Measurements from ENCODE around the gene IRF9. TPM values are rescaled to one million over a fixed set of nuclear protein-coding genes. Genes with fewer than 3 reads are reported as not detected.

IRF9 gene
- total RNA-seq, 1 experiment from 2014 or later, result 27.6 TPM

- H3K4me1 Mint-ChIP-seq, result peaks cover 15% of the 10 kb centered on the region in 2 experiments
- H3K4ac ChIP-seq (ENCODE audit: low read depth, low read length), result no peak within 1 kb of the TSS
- WGBS (ENCODE audit: extremely low coverage, insufficient read length, low lambda C conversion rate), result no CpG with 5 or more reads among the region's 65 CpGs
These were observed 27.4 kb downstream of the IRF9 start, which contains the start of gene IPO4 for GRCh38 chr14:24188251-24189058. Gene IPO4, minus strand, starts transcription at chr14:24188816. Its CDS starts 29 bp downstream, at chr14:24188787.

More at GRCh38 chr14:24188251-24189058, 27.4 kb downstream of the IRF9 start, which contains the start of gene IPO4:
- Histone ChIP-seq H4K8ac (replicated peaks; ENCODE audit: insufficient read length, low read depth, low read length) (no peak within 1 kb of the TSS), H3K18ac (ENCODE audit: insufficient read length, low read depth, low read length) (no peak within 1 kb of the TSS), H3K79me1 (ENCODE audit: insufficient read depth, low read depth, low read length, poor library complexity, severe bottlenecking) (peaks cover 4% of the 10 kb centered on the region), H2BK20ac (ENCODE audit: low read depth, low read length, poor library complexity, severe bottlenecking) (no peak within 1 kb of the TSS), H2BK12ac (ENCODE audit: insufficient read length, low read depth, low read length) (no peak within 1 kb of the TSS), H2BK5ac (ENCODE audit: insufficient read length, low read length) (no peak within 1 kb of the TSS), H3K27me3 (ENCODE audit: insufficient read depth, low read length) (no peaks in the 10 kb centered on the region), H4K20me1 (ENCODE audit: control insufficient read depth, insufficient read depth, insufficient read length) (no peaks in the 10 kb centered on the region), H2BK120ac (ENCODE audit: low read depth, low read length, poor library complexity, severe bottlenecking) (no peak within 1 kb of the TSS), H3K4me2 (ENCODE audit: insufficient read depth, insufficient read length, low read length) (peak within 1 kb of the TSS; percentile 38), H4K5ac (ENCODE audit: insufficient read length, low read depth, low read length) (no peak within 1 kb of the TSS), H2AFZ (ENCODE audit: low read length) (no peak within 1 kb of the TSS), H3K56ac (ENCODE audit: insufficient read length, low read depth, low read length) (no peak within 1 kb of the TSS), H3K79me2 (ENCODE audit: insufficient read depth, low read length) (no peaks in the 10 kb centered on the region), H3K14ac (ENCODE audit: insufficient read depth, low read length) (no peak within 1 kb of the TSS), H3T11ph (ENCODE audit: low read length) (no peak within 1 kb of the TSS), H3K23me2 (ENCODE audit: insufficient read length, low read depth, low read length, poor library complexity, severe bottlenecking) (no peaks in the 10 kb centered on the region), H3K4me1 (ENCODE audit: insufficient read depth, low read length) (no peaks in the 10 kb centered on the region; the same call in 1 of the 2 replicates), H3K9ac (ENCODE audit: extremely low read depth, insufficient read length, low read length) (peak within 1 kb of the TSS; percentile 46), H2AK5ac (ENCODE audit: insufficient read length, low read length) (no peak within 1 kb of the TSS), H3K9me3 (ENCODE audit: control insufficient read depth, low read depth, low read length) (no peaks in the 10 kb centered on the region), H4K91ac (ENCODE audit: insufficient read length, low read depth, low read length) (no peak within 1 kb of the TSS), H2BK15ac (ENCODE audit: low read depth, low read length) (no peak within 1 kb of the TSS), H3K23ac (ENCODE audit: insufficient read length, low read depth, low read length) (no peak within 1 kb of the TSS), H3K27ac (ENCODE audit: insufficient read length, low read depth, low read length) (no peak within 1 kb of the TSS)
- no peaks in the 10 kb centered on the region; the same call in 1 of the 2 replicates for H3K27me3 Mint-ChIP-seq (ENCODE audit: low read depth)
- peak within 1 kb of the TSS; percentile 94 to 95 for H3K4me3 Mint-ChIP-seq
- H3K36me3 Mint-ChIP-seq (ENCODE audit: insufficient read depth in 1 of 3, low read depth in 3 of 3), result peaks cover 26 to 76% (median 63%) of the 10 kb centered on the region in 3 experiments
- H3K9me3 Mint-ChIP-seq, result no peaks in the 10 kb centered on the region
- peak; percentile 98 for DNase-seq
- TF ChIP-seq CTCF (conservative IDR thresholded peaks at IDR 0.05), result no peak
- H3K27ac Mint-ChIP-seq, result peak within 1 kb of the TSS; percentile 93 to 98 (median 96)

Measured in H9 (cell line).